Measurements from ENCODE around the gene PRKN.

Gene PRKN

DNA sequence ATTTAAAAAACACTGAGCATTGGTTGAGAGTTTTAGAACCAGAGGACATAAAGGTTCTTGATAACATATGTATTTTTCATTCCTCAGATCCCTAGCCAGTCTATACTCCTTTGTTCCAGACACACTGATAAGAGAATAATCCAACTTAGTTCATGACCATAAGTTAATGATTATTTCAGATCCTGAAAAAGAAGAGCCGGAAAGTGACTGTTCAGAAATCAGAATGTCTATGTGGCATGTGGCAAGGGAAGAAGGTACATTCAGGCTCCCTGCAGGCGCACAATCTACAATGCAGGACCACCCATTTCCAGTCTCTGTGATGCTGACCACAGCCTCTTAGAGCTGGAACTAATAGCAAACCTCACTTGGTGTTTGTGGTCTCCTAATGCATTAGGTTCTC, 787.0 kb downstream of the PRKN start:
- no peak overlapping the region for H3K4me3 ChIP-seq (ENCODE audit: low read length)
- 0 out of 2 replicates have a peak, but pooled peaks cover 4% of the 10 kb centered on the region for H3K9me3 ChIP-seq (ENCODE audit: insufficient read depth, low read depth, low read length)
- H3K9ac ChIP-seq (ENCODE audit: low read depth, low read length) = no peak overlapping the region
- H3K27ac ChIP-seq (ENCODE audit: low read depth, low read length) = no peak overlapping the region
- 100% methylated on average over 2 of the region's 2 CpGs for WGBS
- H3K27me3 ChIP-seq (ENCODE audit: insufficient read depth, low read length) = no peaks in the 10 kb centered on the region
- H3K4me1 ChIP-seq (ENCODE audit: insufficient read depth, low read length) = peaks cover 8% of the 10 kb centered on the region; the same call in 1 of the 2 replicates
- H3K36me3 ChIP-seq (ENCODE audit: insufficient read depth, low read length) = no peaks in the 10 kb centered on the region

DNA sequence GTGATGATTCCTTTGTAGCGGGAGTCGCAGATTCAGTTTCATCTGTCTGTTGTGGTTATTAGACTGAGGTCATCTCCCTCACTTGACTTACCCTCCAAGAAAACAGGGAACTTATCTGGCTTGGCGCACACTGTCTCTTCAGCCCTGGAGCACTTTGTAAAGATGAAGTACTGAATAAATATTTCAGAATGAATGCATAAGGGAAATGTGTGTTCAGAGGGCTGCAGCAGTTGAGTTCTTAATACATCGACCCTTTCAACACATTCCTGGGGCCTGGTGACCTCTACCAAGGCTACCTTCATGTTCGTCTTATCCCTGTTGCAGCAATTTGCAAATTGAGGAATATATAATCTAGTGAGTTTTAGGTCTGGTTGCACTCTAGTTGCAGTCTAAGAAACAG, 801.2 kb downstream of the PRKN start:
- Histone ChIP-seq H3K9ac (ENCODE audit: low read depth, low read length) (no peak overlapping the region), H3K9me3 (ENCODE audit: insufficient read depth, low read depth, low read length) (no peaks in the 10 kb centered on the region), H3K36me3 (ENCODE audit: insufficient read depth, low read length) (no peaks in the 10 kb centered on the region), H3K27ac (ENCODE audit: low read depth, low read length) (no peak overlapping the region), H3K4me3 (ENCODE audit: low read length) (no peak overlapping the region), H3K4me1 (ENCODE audit: insufficient read depth, low read length) (peaks cover 5% of the 10 kb centered on the region; the same call in 1 of the 2 replicates), H3K27me3 (ENCODE audit: insufficient read depth, low read length) (no peaks in the 10 kb centered on the region)
- 95% methylated on average over 3 of the region's 5 CpGs for WGBS

DNA sequence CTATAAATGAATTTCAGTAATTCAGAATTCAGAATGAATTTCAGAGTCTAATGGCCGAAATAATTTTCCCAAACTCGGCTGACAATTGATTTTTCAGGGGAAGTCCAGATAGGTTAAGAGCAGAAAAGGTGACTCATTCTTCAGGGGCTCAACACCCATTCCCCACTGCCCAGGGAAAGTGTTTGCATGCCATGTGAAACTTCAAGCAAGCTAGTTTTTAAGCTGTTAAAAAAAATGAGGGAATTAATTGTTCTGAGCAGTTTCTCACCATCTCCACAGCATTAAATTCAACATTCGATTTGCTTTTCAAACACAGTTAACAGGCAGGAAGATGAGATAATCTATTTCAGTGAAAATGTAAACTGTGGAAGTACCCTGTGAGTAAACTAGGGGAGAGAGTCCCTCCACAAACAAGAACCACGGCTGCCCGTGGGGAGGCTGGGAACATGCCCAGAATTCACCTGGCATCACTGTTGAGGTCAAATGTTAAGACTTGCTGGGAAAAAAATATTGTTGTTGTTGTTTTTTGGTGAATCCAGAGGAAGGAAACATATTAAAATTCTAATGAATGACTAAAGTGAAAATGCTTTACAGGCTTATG, 803.0 kb downstream of the PRKN start:
- peaks cover 5% of the 10 kb centered on the region; the same call in 1 of the 2 replicates for H3K4me1 ChIP-seq (ENCODE audit: insufficient read depth, low read length)
- no peak overlapping the region for H3K27ac ChIP-seq (ENCODE audit: low read depth, low read length)
- no peaks in the 10 kb centered on the region for H3K36me3 ChIP-seq (ENCODE audit: insufficient read depth, low read length)
- no peaks in the 10 kb centered on the region for H3K9me3 ChIP-seq (ENCODE audit: insufficient read depth, low read depth, low read length)
- no peak overlapping the region for H3K4me3 ChIP-seq (ENCODE audit: low read length)
- 100% methylated on average over 4 of the region's 5 CpGs for WGBS
- H3K27me3 ChIP-seq (ENCODE audit: insufficient read depth, low read length) = no peaks in the 10 kb centered on the region
- no peak overlapping the region for H3K9ac ChIP-seq (ENCODE audit: low read depth, low read length)

DNA sequence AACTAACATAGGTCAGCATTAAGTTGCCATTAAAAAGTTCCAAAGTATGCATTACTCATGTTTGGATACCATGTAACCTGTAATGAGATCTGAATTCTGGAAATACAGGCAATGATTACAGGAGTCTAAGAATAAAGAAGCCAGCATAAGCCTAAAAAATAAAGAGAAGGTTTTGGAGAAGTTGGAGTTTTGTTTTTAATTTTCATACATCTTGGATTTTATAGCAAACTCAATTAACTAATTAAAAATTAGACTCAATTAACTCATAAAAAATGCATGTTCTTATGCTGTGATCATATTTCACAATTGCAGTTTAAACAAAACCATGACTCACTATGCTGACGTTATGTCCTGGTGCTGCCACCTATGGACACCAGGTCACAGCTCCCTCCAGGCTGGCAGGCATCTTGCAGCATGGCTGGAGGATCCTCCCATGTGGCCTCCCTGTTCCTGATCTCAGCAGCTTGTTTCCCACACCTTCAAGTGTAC, 804.9 kb downstream of the PRKN start:
- H3K4me1 ChIP-seq (ENCODE audit: insufficient read depth, low read length) = peaks cover 8% of the 10 kb centered on the region; the same call in 1 of the 2 replicates
- no peak overlapping the region for H3K9ac ChIP-seq (ENCODE audit: low read depth, low read length)
- H3K27ac ChIP-seq (ENCODE audit: low read depth, low read length) = no peak overlapping the region
- H3K4me3 ChIP-seq (ENCODE audit: low read length) = no peak overlapping the region
- H3K27me3 ChIP-seq (ENCODE audit: insufficient read depth, low read length) = no peaks in the 10 kb centered on the region
- H3K36me3 ChIP-seq (ENCODE audit: insufficient read depth, low read length) = no peaks in the 10 kb centered on the region
- WGBS = 30% methylated on average over 1 of the region's 1 CpG
- H3K9me3 ChIP-seq (ENCODE audit: insufficient read depth, low read depth, low read length) = no peaks in the 10 kb centered on the region

DNA sequence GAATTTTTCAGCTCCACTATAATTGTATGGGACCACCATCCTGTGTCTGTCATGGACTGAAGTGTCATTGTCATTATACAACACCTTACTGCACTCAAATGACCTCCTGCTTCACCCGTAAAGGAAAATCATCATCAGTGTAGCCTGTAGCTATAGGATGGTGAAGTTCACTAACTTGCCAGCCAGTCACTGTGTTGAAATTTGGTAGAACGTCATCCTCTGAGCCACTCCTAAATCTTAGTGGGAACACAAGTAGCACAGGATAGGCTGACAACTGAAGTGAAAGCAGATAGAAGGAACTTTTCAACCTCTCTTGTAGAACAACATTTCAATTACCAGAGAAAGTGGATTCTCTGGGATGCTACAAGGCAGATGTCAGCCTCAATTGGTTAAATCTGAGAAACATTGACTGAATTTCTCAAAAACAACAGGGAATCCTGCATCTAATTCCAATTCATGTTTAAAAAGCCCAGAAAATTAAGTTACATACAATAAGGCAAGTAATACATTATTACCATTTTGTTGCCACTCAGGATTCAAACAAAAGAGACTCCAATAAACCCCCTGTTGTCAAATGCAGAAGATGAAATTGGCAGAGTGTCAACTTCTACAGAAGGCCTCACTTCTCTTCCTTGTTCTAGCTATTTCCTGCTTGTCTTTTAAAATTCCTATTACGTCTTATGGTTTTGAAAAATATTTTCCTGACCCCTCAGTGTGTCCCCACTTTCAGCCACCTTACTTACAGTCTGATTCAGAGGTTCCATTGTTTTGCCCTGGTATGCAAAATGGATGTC, 805.8 kb downstream of the PRKN start:
- Histone ChIP-seq H3K27me3 (ENCODE audit: insufficient read depth, low read length) (no peaks in the 10 kb centered on the region), H3K27ac (ENCODE audit: low read depth, low read length) (no peak overlapping the region)

DNA sequence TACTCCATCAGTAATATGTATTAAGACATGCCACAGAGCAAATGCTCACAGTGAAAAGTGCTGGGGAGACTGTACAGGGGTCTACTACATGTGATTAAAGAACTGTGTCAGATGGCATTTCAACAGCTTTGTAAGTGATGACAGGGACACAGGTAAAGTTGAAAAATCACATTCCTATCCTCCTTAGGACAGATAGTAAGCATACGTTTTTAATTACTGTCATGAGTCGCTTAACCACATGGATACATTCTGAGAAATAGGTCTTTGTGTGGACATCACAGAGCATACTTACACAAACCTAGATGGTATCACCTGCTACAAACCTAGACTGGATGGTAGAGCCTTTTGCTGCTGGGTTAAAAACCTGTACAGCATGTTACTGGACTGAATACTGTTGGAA, 807.9 kb downstream of the PRKN start:
- H3K9me3 ChIP-seq (ENCODE audit: insufficient read depth, low read depth, low read length) = no peaks in the 10 kb centered on the region
- H3K4me3 ChIP-seq (ENCODE audit: low read length) = no peak overlapping the region
- no peak overlapping the region for H3K27ac ChIP-seq (ENCODE audit: low read depth, low read length)
- H3K9ac ChIP-seq (ENCODE audit: low read depth, low read length) = no peak overlapping the region
- H3K27me3 ChIP-seq (ENCODE audit: insufficient read depth, low read length) = no peaks in the 10 kb centered on the region
- H3K36me3 ChIP-seq (ENCODE audit: insufficient read depth, low read length) = no peaks in the 10 kb centered on the region
- H3K4me1 ChIP-seq (ENCODE audit: insufficient read depth, low read length) = peaks cover 8% of the 10 kb centered on the region; the same call in 1 of the 2 replicates
- WGBS = 40% methylated on average over 1 of the region's 2 CpGs

More for the DNA sequence above, 805.8 kb downstream of the PRKN start:
- Histone ChIP-seq H3K9me3 (ENCODE audit: insufficient read depth, low read depth, low read length) (no peaks in the 10 kb centered on the region), H3K4me1 (ENCODE audit: insufficient read depth, low read length) (peaks cover 8% of the 10 kb centered on the region; the same call in 1 of the 2 replicates), H3K4me3 (ENCODE audit: low read length) (no peak overlapping the region), H3K36me3 (ENCODE audit: insufficient read depth, low read length) (no peaks in the 10 kb centered on the region), H3K9ac (ENCODE audit: low read depth, low read length) (no peak overlapping the region)
- WGBS = 63% methylated on average over 3 of the region's 3 CpGs

DNA sequence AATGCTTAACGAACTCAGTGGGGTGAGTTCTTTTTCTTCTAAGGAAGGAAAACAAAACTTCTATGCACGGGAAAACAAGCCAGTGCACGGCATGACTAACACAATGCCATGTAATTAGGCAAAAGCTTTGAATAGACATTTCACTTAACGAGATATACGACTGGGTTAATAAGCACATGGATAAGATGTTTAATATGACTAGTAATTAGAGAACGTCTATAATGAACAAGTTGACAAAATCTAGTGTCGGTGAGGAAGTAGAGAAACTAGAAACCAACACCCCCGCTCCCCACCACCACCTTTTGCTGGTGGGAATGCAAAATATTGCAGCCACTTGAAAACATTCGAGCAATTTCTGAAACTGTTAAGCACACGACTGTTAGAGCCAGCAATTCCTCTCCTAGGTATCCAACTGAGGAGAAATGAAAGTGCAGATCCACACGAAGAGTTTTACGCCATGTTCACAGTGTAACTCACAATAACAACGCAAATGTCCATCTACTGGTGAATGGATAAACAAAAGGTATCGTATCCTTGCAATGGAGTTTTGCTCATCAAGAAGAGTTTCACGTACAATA, 808.8 kb downstream of the PRKN start:
- WGBS = 90% methylated on average over 15 of the region's 15 CpGs
- no peaks in the 10 kb centered on the region for H3K9me3 ChIP-seq (ENCODE audit: insufficient read depth, low read depth, low read length)
- no peak overlapping the region for H3K4me3 ChIP-seq (ENCODE audit: low read length)
- no peak overlapping the region for H3K27ac ChIP-seq (ENCODE audit: low read depth, low read length)
- no peak overlapping the region for H3K9ac ChIP-seq (ENCODE audit: low read depth, low read length)
- H3K27me3 ChIP-seq (ENCODE audit: insufficient read depth, low read length) = no peaks in the 10 kb centered on the region
- peaks cover 3% of the 10 kb centered on the region; the same call in 1 of the 2 replicates for H3K4me1 ChIP-seq (ENCODE audit: insufficient read depth, low read length)
- H3K36me3 ChIP-seq (ENCODE audit: insufficient read depth, low read length) = no peaks in the 10 kb centered on the region

DNA sequence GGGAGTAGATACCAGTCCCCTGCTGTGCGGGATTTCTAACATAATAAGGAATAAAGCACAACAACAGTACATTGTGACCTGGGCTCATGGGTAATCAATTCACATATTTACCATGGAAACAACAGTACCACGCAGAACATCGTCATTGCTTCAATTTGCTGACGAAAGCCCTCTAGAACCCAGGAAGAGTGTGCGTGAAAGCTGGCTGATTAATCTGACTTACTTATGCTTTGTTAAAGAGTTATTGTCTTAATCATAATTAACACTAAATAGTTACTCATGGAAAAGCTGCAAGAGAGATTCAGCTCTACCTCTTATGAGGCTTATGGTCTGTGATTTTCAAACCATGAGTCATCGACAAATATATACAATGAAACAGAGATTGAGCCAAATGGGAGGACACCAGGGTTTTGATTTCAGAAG, 809.4 kb downstream of the PRKN start:
- 97% methylated on average over 6 of the region's 6 CpGs for WGBS
- no peak overlapping the region for H3K4me3 ChIP-seq (ENCODE audit: low read length)
- no peak overlapping the region for H3K27ac ChIP-seq (ENCODE audit: low read depth, low read length)
- H3K9ac ChIP-seq (ENCODE audit: low read depth, low read length) = no peak overlapping the region
- no peaks in the 10 kb centered on the region for H3K36me3 ChIP-seq (ENCODE audit: insufficient read depth, low read length)
- H3K9me3 ChIP-seq (ENCODE audit: insufficient read depth, low read depth, low read length) = no peaks in the 10 kb centered on the region
- peaks cover 3% of the 10 kb centered on the region; the same call in 1 of the 2 replicates for H3K4me1 ChIP-seq (ENCODE audit: insufficient read depth, low read length)
- H3K27me3 ChIP-seq (ENCODE audit: insufficient read depth, low read length) = no peaks in the 10 kb centered on the region

DNA sequence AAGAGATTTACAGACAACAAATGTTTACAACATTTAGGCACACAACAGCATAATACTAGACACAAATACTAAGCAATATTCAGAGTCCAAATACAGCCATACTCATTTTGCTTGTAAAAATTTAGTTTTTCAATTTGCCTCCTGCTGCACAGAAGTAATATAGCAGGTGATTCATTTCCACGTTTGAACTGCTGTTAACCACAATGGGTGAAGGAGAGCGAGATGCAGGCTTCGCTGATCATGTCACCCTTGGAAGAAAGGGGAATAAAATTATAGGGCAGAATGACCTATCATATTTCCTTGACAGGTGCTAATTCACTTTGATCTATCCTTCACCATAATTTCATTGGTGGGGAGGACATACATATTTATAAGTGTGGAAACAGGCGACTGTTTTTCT, 809.9 kb downstream of the PRKN start:
- Histone ChIP-seq H3K9me3 (ENCODE audit: insufficient read depth, low read depth, low read length) (no peaks in the 10 kb centered on the region), H3K4me1 (ENCODE audit: insufficient read depth, low read length) (peaks cover 3% of the 10 kb centered on the region; the same call in 1 of the 2 replicates), H3K27ac (ENCODE audit: low read depth, low read length) (no peak overlapping the region), H3K27me3 (ENCODE audit: insufficient read depth, low read length) (no peaks in the 10 kb centered on the region), H3K4me3 (ENCODE audit: low read length) (no peak overlapping the region), H3K36me3 (ENCODE audit: insufficient read depth, low read length) (no peaks in the 10 kb centered on the region), H3K9ac (ENCODE audit: low read depth, low read length) (no peak overlapping the region)
- 91% methylated on average over 4 of the region's 4 CpGs for WGBS

DNA sequence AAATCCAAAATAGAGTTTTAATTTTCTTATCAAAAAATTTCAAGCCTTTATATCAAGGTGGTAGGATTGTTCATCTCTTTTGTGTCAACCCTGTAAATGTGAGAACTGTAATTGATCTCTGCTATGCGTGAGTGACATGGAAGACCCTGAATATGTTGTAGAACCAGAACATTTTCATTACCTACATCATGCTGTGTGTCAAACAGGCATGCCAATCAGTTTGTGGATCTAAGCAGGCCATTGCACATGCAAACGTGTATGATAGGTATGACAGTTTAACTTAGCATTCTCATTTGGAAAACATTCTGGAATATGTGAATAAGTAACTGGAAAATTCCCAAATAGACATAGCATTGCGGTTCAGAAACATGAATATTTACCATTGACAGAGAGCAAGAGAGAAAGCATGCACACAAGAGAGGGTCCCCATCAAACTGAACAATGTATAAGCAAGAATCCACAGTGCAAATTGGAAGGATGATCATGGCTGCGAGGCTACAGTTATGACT, 812.1 kb downstream of the PRKN start:
- Histone ChIP-seq H3K4me3 (ENCODE audit: low read length) (no peak overlapping the region), H3K36me3 (ENCODE audit: insufficient read depth, low read length) (no peaks in the 10 kb centered on the region), H3K27me3 (ENCODE audit: insufficient read depth, low read length) (no peaks in the 10 kb centered on the region), H3K9me3 (ENCODE audit: insufficient read depth, low read depth, low read length) (no peaks in the 10 kb centered on the region), H3K4me1 (ENCODE audit: insufficient read depth, low read length) (peaks cover 3% of the 10 kb centered on the region; the same call in 1 of the 2 replicates), H3K9ac (ENCODE audit: low read depth, low read length) (no peak overlapping the region), H3K27ac (ENCODE audit: low read depth, low read length) (no peak overlapping the region)
- 96% methylated on average over 4 of the region's 4 CpGs for whole genome bisulfite sequencing

DNA sequence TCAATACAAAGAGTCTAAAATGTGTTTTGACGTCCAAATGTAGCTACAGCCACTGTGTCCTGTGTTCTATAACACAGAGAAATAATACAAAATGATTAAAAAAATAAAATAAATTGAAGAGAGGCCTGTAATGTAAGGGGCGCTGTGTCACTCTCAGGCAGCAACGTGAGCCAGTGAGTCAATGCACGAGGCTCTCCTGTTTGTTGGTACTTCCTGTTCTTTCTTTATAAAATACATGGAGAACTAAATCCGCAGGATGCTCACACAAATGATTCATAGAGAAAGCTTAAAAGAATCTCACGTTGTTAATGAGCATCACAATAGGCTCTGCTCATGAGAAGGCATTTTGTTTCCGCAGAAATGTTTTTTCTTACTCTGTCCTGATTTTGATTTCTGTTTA, 818.7 kb downstream of the PRKN start:
- Histone ChIP-seq H3K9ac (ENCODE audit: low read depth, low read length) (no peak overlapping the region), H3K27ac (ENCODE audit: low read depth, low read length) (no peak overlapping the region), H3K9me3 (ENCODE audit: insufficient read depth, low read depth, low read length) (no peaks in the 10 kb centered on the region), H3K4me1 (ENCODE audit: insufficient read depth, low read length) (peaks cover 9% of the 10 kb centered on the region; the same call in 1 of the 2 replicates), H3K27me3 (ENCODE audit: insufficient read depth, low read length) (no peaks in the 10 kb centered on the region), H3K4me3 (ENCODE audit: low read length) (no peak overlapping the region), H3K36me3 (ENCODE audit: insufficient read depth, low read length) (no peaks in the 10 kb centered on the region)
- 58% methylated on average over 6 of the region's 7 CpGs for WGBS
